Left colon (tissue), 2 donors: ENCODE data around the gene PLEKHA1. TPM values are rescaled to one million over a fixed set of nuclear protein-coding genes. Genes with fewer than 3 reads are reported as not detected.
A peak's percentile ranks its signal among the peaks of the same experiment; 100 is the strongest.

Experiments
- ATAC-seq: fragments of 200-7000 bp; cut with Tn5 transposase; one replicate; pipeline ENCODE4 v1.9.1; 2020; ENCODE audit warnings: mild to moderate bottlenecking, moderate library complexity
- DNase-seq, 2 donors: peaks; one replicate each; pipeline ENCODE4 v3.0.0-alpha.2; 2020
- intact Hi-C, 2 donors: fragments of 100-400 bp; cut with DNase I in 1 of 2; cut with micrococcal nuclease in 1 of 2; formaldehyde crosslinking; loops; one replicate each; pipeline versions ENCODE4 v1.11.2 to v1.14.0; 2022; cut with DNase I, micrococcal nuclease
- total RNA-seq, 2 donors: library from RNA; stranded (reverse); fragmentation: NEBNext Ultra II Directional; extraction: Animal tissue kit (Norgen Biotek cat#: 25700); gene quantifications; one replicate each; pipeline ENCODE4 v1.2.1, GENCODE V29; 2021
- donor health status: DM: no; HTN: no; CAD: no.
- donor health status: DM: yes; HTN: yes; CAD: no.

The PLEKHA1 gene
- total RNA-seq, 2 donors from 2014 or later, result 41.5 to 49.2 TPM

- intact Hi-C loops, result no loop called here
- ATAC-seq (no peak), DNase-seq (no peak)
Observed at GRCh38 chr10:122368502-122369254, 5.8 kb upstream of the PLEKHA1 start.

GRCh38 chr10:122373108-122373507 is 1.4 kb upstream of the PLEKHA1 start:
- intact Hi-C loops, result no loop called here
- DNase-seq (no peak), ATAC-seq (no peak)

GRCh38 chr10:122373721-122374120 is 787 bp upstream of the PLEKHA1 start:
- ATAC-seq (peak; percentile 8), DNase-seq (peak in 1 of 2 donors; percentile 28)
- intact Hi-C loops, result no loop called here

GRCh38 chr10:122374859-122375678 is 561 bp downstream of the PLEKHA1 start:
- DNase-seq (peak; percentile 68 to 77), ATAC-seq (peak; percentile 63)
- intact Hi-C loops, result no loop called here

GRCh38 chr10:122375679-122376160 is 1.2 kb downstream of the PLEKHA1 start:
- DNase-seq, result no peak
- intact Hi-C loops, result no loop called here
- ATAC-seq, result no peak

GRCh38 chr10:122376364-122376961 is 2.0 kb downstream of the PLEKHA1 start:
- no peak for ATAC-seq
- intact Hi-C loops, result no loop called here
- DNase-seq, result no peak

- DNase-seq, result no peak
- intact Hi-C loops, result no loop called here
- ATAC-seq, result no peak
Observed at GRCh38 chr10:122379041-122379440, 4.5 kb downstream of the PLEKHA1 start.

- intact Hi-C loops, result no loop called here
- DNase-seq (no peak), ATAC-seq (no peak)
Observed at GRCh38 chr10:122379537-122379936, 5.0 kb downstream of the PLEKHA1 start.

GRCh38 chr10:122380703-122381102 is 6.2 kb downstream of the PLEKHA1 start:
- DNase-seq (no peak), ATAC-seq (no peak)
- intact Hi-C loops, result no loop called here

- DNase-seq, result no peak
- ATAC-seq, result no peak
- intact Hi-C loops, result no loop called here
Observed at GRCh38 chr10:122381680-122382079, 7.2 kb downstream of the PLEKHA1 start.

- no peak for DNase-seq
- intact Hi-C loops, result no loop called here
- ATAC-seq, result no peak
Observed at GRCh38 chr10:122386514-122386913, 12.0 kb downstream of the PLEKHA1 start.

- intact Hi-C loops, result no loop called here
- ATAC-seq (no peak), DNase-seq (no peak)
Observed at GRCh38 chr10:122387572-122387971, 13.1 kb downstream of the PLEKHA1 start.

- ATAC-seq (no peak), DNase-seq (no peak)
- intact Hi-C loops, result no loop called here
Observed at GRCh38 chr10:122388287-122388997, 13.9 kb downstream of the PLEKHA1 start.

GRCh38 chr10:122390271-122390670 is 15.8 kb downstream of the PLEKHA1 start:
- DNase-seq, result no peak
- intact Hi-C loops, result no loop called here
- no peak for ATAC-seq

- peak; percentile 83 for ATAC-seq
- DNase-seq, result no peak
- intact Hi-C loops, result no loop called here
Observed at GRCh38 chr10:122390679-122391078, 16.2 kb downstream of the PLEKHA1 start.

- DNase-seq (no peak), ATAC-seq (no peak)
- intact Hi-C loops, result no loop called here
Observed at GRCh38 chr10:122391875-122392274, 17.4 kb downstream of the PLEKHA1 start.

- intact Hi-C loops, result no loop called here
- ATAC-seq (no peak), DNase-seq (no peak)
Observed at GRCh38 chr10:122392835-122393234, 18.3 kb downstream of the PLEKHA1 start.

GRCh38 chr10:122393288-122393687 is 18.8 kb downstream of the PLEKHA1 start:
- ATAC-seq (no peak), DNase-seq (no peak)
- intact Hi-C loops, result no loop called here

GRCh38 chr10:122402548-122403131 is 28.1 kb downstream of the PLEKHA1 start:
- DNase-seq (no peak), ATAC-seq (no peak)
- intact Hi-C loops, result no loop called here
